ENCODE measurements around the gene SENP3. TPM values are rescaled to one million over a fixed set of nuclear protein-coding genes. Genes with fewer than 3 reads are reported as not detected.

SENP3 gene
- total and polyA plus RNA-seq, 2 donors (not counting 3 experiments of a cell fraction or from before 2014, with no cell fraction given), result 63.4 to 96.5 TPM

DNA sequence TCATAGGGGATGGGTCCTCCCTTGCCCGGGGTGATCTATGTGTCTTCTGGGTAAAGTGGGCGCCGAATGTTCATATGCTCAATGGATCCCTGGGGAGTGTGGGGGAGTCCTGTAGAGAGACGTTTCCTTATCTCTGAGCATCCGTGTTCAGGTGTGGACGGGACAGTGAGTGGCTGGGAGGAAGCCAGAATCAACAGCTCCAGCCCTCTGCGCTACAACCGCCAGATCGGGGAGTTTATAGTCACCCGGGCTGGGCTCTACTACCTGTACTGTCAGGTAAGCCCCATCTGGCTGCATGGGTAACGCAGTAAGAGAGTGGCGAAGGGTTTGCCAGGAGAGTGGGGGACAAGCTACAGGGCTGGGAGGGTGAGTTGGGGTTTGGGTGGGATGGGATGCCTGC, 5.1 kb upstream of the SENP3 start:
- H3K9me1 ChIP-seq (replicated peaks; ENCODE audit: control insufficient read depth, extremely low read depth, insufficient read depth, low read length), result no peaks in the 10 kb centered on the region
- no peak for TF ChIP-seq JUN (IDR thresholded peaks at IDR 0.05; ENCODE audit: borderline replicate concordance, insufficient read depth, insufficient read length, low read depth)
- no peak for TF ChIP-seq POLR2A (IDR thresholded peaks at IDR 0.05; ENCODE audit: low read depth, low read length)
- TF ChIP-seq CTCF (IDR thresholded peaks at IDR 0.05; ENCODE audit: extremely low read depth in 1 of 2, insufficient read depth in 1 of 2, low read depth in 1 of 2, low read length in 2 of 2), result no peak
- no peak for TF ChIP-seq GATA2 (IDR thresholded peaks at IDR 0.05; ENCODE audit: insufficient read depth, insufficient read length, low read depth, low read length)
- no peak for TF ChIP-seq MYC (IDR thresholded peaks at IDR 0.05; ENCODE audit: low read depth, low read length)
- no peak for TF ChIP-seq EZH2 (IDR thresholded peaks at IDR 0.05; ENCODE audit: borderline replicate concordance, low read depth, low read length, severe bottlenecking)
- no peak for TF ChIP-seq POLR2AphosphoS5 (IDR thresholded peaks at IDR 0.05; ENCODE audit: insufficient read depth, low read depth, low read length)
- no peak for TF ChIP-seq MAX (IDR thresholded peaks at IDR 0.05; ENCODE audit: insufficient read depth, insufficient read length)
- no peak for TF ChIP-seq FOS (IDR thresholded peaks at IDR 0.05; ENCODE audit: borderline replicate concordance, insufficient read depth, low read length)
- no peaks in the 10 kb centered on the region for H4K20me1 ChIP-seq (replicated peaks; ENCODE audit: control insufficient read depth, extremely low read depth, insufficient read depth, low read length)
- no TSS peak for BruUV-seq (replicated peaks)
- no peaks in the 10 kb centered on the region for H3K36me3 ChIP-seq (ENCODE audit: control insufficient read depth in 2 of 2, extremely low read depth in 1 of 2, insufficient read depth in 2 of 2, low read length in 2 of 2)
- no peaks in the 10 kb centered on the region for H3K79me2 ChIP-seq (ENCODE audit: control insufficient read depth, insufficient read depth, low read length)
- FAIRE-seq (no peak), DNase-seq (ENCODE audit: low read depth, low spot score) (no peak)
- ChIA-PET CTCF (interaction anchor here (2.0 to 6.7 kb wide), 3 partner anchors 33 to 41 kb away, joined by 5 to 314 read pairs (median 14); partner anchors contain the start of gene SOX15), POLR2A (no interaction called here)
- H3K9ac ChIP-seq (replicated peaks; ENCODE audit: extremely low read depth, insufficient read depth, low read length), result no peak overlapping the region
- H3K4me2 ChIP-seq (ENCODE audit: insufficient read depth, low read length), result no peak overlapping the region
- no peaks in the 10 kb centered on the region for H3K27me3 ChIP-seq (ENCODE audit: control insufficient read depth in 2 of 2, insufficient read depth in 2 of 2, low read length in 2 of 2)
- H3K4me1 ChIP-seq (ENCODE audit: control insufficient read depth, extremely low read depth, insufficient read depth, low read length), result peaks cover 25% of the 10 kb centered on the region
- no peak overlapping the region for H3K4me3 ChIP-seq (replicated peaks in 1 of 3; ENCODE audit: insufficient read depth in 1 of 3, low read depth in 1 of 3, low read length in 3 of 3)
- no peak overlapping the region for H3K27ac ChIP-seq (ENCODE audit: insufficient read depth, low read depth, low read length)
- dilution Hi-C loops (cut with MboI; ENCODE audit: extremely low pct_ligation_motif_present, low sequenced_read_pairs), result no loop called here
- H3K9me3 ChIP-seq (replicated peaks; ENCODE audit: control insufficient read depth, insufficient read depth, low read length), result no peaks in the 10 kb centered on the region
- intact Hi-C loops (cut with micrococcal nuclease), result no loop called here
- no peak overlapping the region for H2AFZ ChIP-seq (ENCODE audit: low read depth, low read length)
